Mesenchymal stem cell (in vitro differentiated cells and primary cell): ENCODE measurements around the gene PRF1.
"Not testable (repeated sequence)": the region's sequence is repeated elsewhere in the genome, so short reads cannot be mapped to it uniquely, and the experiment has no call there.

Experiments
- DNase-seq: peaks from one replicate; pipeline ENCODE4 v3.0.0-alpha.2; 2013
- H2AFZ ChIP-seq: one replicate; pipeline ENCODE4 v1.6.1; 2013; ENCODE audit warnings: low read depth, mild to moderate bottlenecking, control low read depth, inconsistent platforms, low read length, moderate library complexity
- H2AK5ac ChIP-seq: 2 replicates; pipeline ENCODE4 v1.6.1; 2013; ENCODE audit warnings: low read length, moderate library complexity, mild to moderate bottlenecking, inconsistent platforms; ENCODE audit not compliant: severe bottlenecking
- H2BK120ac ChIP-seq: one replicate; pipeline ENCODE4 v1.6.1; 2013; ENCODE audit warnings: low read depth, mild to moderate bottlenecking, inconsistent platforms, low read length, moderate library complexity
- H2BK12ac ChIP-seq, 2 experiments: one replicate each; pipeline ENCODE4 v1.6.1; 2013; ENCODE audit warnings: inconsistent platforms in 2 of 2, low read length in 2 of 2, mild to moderate bottlenecking in 2 of 2, moderate library complexity in 2 of 2, control low read depth in 1 of 2
- H2BK15ac ChIP-seq: one replicate; pipeline ENCODE4 v1.6.1; 2013; ENCODE audit warnings: mild to moderate bottlenecking, low read depth, inconsistent platforms; ENCODE audit not compliant: poor library complexity, severe bottlenecking
- H2BK5ac ChIP-seq: 2 replicates; pipeline ENCODE4 v1.6.1; 2013; ENCODE audit warnings: low read depth, mild to moderate bottlenecking, low read length, control low read depth, inconsistent platforms; ENCODE audit not compliant: poor library complexity, severe bottlenecking
- H3K14ac ChIP-seq, 2 experiments: one replicate each; pipeline ENCODE4 v1.6.1; 2013; ENCODE audit warnings: inconsistent platforms in 2 of 2, low read length in 2 of 2, control low read depth in 1 of 2, mild to moderate bottlenecking in 1 of 2, moderate library complexity in 1 of 2
- H3K18ac ChIP-seq, 2 experiments: one replicate each; pipeline ENCODE4 v1.6.1; 2013; ENCODE audit warnings: inconsistent platforms in 2 of 2, low read length in 2 of 2, control low read depth in 1 of 2, low read depth in 1 of 2, mild to moderate bottlenecking in 1 of 2
- H3K23ac ChIP-seq, 2 experiments: one replicate each; pipeline ENCODE4 v1.6.1; 2013; ENCODE audit warnings: inconsistent platforms in 2 of 2, low read length in 2 of 2, mild to moderate bottlenecking in 2 of 2, moderate library complexity in 2 of 2, control low read depth in 1 of 2
- H3K27ac ChIP-seq: 2 replicates; pipeline ENCODE4 v1.5.1; 2013; ENCODE audit warnings: mild to moderate bottlenecking, moderate library complexity, low read length, control low read depth, inconsistent platforms; ENCODE audit not compliant: poor library complexity, severe bottlenecking
- H3K27me3 ChIP-seq, 2 experiments: 2 replicates each; pipeline versions ENCODE4 v1.6.1 to v1.7.0; 2013; ENCODE audit warnings: low read length in 2 of 2, mild to moderate bottlenecking in 2 of 2, moderate library complexity in 2 of 2, control low read depth in 1 of 2, inconsistent platforms in 1 of 2; ENCODE audit not compliant: control insufficient read depth in 1 of 2, insufficient read depth in 1 of 2
- H3K36me3 ChIP-seq, 2 experiments: 2 replicates each; pipeline versions ENCODE4 v1.6.1 to v1.7.0; 2013; ENCODE audit warnings: low read length in 2 of 2, control low read depth in 1 of 2, inconsistent platforms in 1 of 2, low read depth in 1 of 2, mild to moderate bottlenecking in 1 of 2; ENCODE audit not compliant: insufficient read depth in 2 of 2, control insufficient read depth in 1 of 2
- H3K4ac ChIP-seq, 2 experiments: one replicate each; pipeline ENCODE4 v1.6.1; 2013; ENCODE audit warnings: inconsistent platforms in 2 of 2, low read length in 2 of 2, mild to moderate bottlenecking in 2 of 2, moderate library complexity in 2 of 2, control low read depth in 1 of 2, low read depth in 1 of 2
- H3K4me1 ChIP-seq: 2 replicates; pipeline ENCODE4 v1.6.1; 2013; ENCODE audit warnings: low read depth, low read length, control low read depth; ENCODE audit not compliant: control insufficient read depth, insufficient read depth
- H3K4me2 ChIP-seq: 2 replicates; pipeline ENCODE4 v1.6.1; 2013; ENCODE audit warnings: low read length, mild to moderate bottlenecking, inconsistent platforms; ENCODE audit not compliant: poor library complexity, severe bottlenecking
- H3K4me3 ChIP-seq, 2 experiments: 2 replicates each; pipeline versions ENCODE4 v1.5.1 to v1.7.0; 2013; ENCODE audit warnings: low read length in 2 of 2, mild to moderate bottlenecking in 2 of 2, control low read depth in 1 of 2, low read depth in 1 of 2; ENCODE audit not compliant: insufficient read depth in 1 of 2
- H3K79me1 ChIP-seq: replicated peaks from 2 replicates; pipeline ENCODE4 v1.6.1; 2013; ENCODE audit warnings: mild to moderate bottlenecking, control low read depth, low read length, inconsistent platforms; ENCODE audit not compliant: poor library complexity, severe bottlenecking
- H3K9ac ChIP-seq: 2 replicates; pipeline ENCODE4 v1.7.0; 2013; ENCODE audit warnings: mild to moderate bottlenecking, low read length, moderate library complexity
- H3K9me3 ChIP-seq: 2 replicates; pipeline ENCODE4 v1.7.0; 2013; ENCODE audit warnings: mild to moderate bottlenecking, low read length; ENCODE audit not compliant: control insufficient read depth
- H4K8ac ChIP-seq: one replicate; pipeline ENCODE4 v1.6.1; 2013; ENCODE audit warnings: inconsistent platforms, mild to moderate bottlenecking, low read length, moderate library complexity
- H4K91ac ChIP-seq: one replicate; pipeline ENCODE4 v1.6.1; 2013; ENCODE audit warnings: mild to moderate bottlenecking, low read length, inconsistent platforms
- whole genome bisulfite sequencing: methylation state at CpG from one replicate; pipeline ENCODE4 v1.1.7; 2013; ENCODE audit warnings: mixed read lengths; 5-methylcytosine and 5-hydroxymethylcytosine counted together

Gene PRF1

GRCh38 chr10:70615211-70615610, 12.7 kb upstream of the PRF1 start:
- 89% methylated on average over 1 of the region's 2 CpGs for WGBS
- H2BK12ac ChIP-seq, result no peak overlapping the region

GRCh38 chr10:70614364-70614763, 11.8 kb upstream of the PRF1 start:
- H3K4me2 ChIP-seq, H3K4me1 ChIP-seq, H3K18ac ChIP-seq, H2AK5ac ChIP-seq, H4K8ac ChIP-seq, H2BK5ac ChIP-seq, H3K79me1 ChIP-seq, H2BK120ac ChIP-seq, H3K27me3 ChIP-seq, H3K36me3 ChIP-seq, H3K4ac ChIP-seq, H3K27ac ChIP-seq, H3K9me3 ChIP-seq, H3K23ac ChIP-seq, H3K14ac ChIP-seq, H2BK12ac ChIP-seq, H2AFZ ChIP-seq, H4K91ac ChIP-seq, H2BK15ac ChIP-seq, H3K9ac ChIP-seq, DNase-seq, H3K4me3 ChIP-seq: not testable (repeated sequence)
- WGBS, result 92% methylated on average over 3 of the region's 3 CpGs

More at GRCh38 chr10:70615211-70615610, 12.7 kb upstream of the PRF1 start:
- Histone ChIP-seq H2AK5ac (no peak overlapping the region), H3K27ac (no peak overlapping the region), H3K36me3 (no peaks in the 10 kb centered on the region), H3K79me1 (no peaks in the 10 kb centered on the region), H3K14ac (no peak overlapping the region), H2BK120ac (no peak overlapping the region), H3K4ac (no peak overlapping the region), H3K4me2 (no peak overlapping the region), H3K4me3 (no peak overlapping the region), H2BK15ac (no peak overlapping the region), H4K8ac (no peak overlapping the region), H4K91ac (no peak overlapping the region), H3K23ac (no peak overlapping the region), H3K18ac (no peak overlapping the region), H3K9ac (no peak overlapping the region), H2BK5ac (no peak overlapping the region), H2AFZ (no peak overlapping the region), H3K27me3 (peaks cover 0 to 4% of the 10 kb centered on the region in 2 experiments), H3K9me3 (peaks cover 5% of the 10 kb centered on the region), H3K4me1 (peaks cover 1% of the 10 kb centered on the region)
- no peak for DNase-seq

DNA sequence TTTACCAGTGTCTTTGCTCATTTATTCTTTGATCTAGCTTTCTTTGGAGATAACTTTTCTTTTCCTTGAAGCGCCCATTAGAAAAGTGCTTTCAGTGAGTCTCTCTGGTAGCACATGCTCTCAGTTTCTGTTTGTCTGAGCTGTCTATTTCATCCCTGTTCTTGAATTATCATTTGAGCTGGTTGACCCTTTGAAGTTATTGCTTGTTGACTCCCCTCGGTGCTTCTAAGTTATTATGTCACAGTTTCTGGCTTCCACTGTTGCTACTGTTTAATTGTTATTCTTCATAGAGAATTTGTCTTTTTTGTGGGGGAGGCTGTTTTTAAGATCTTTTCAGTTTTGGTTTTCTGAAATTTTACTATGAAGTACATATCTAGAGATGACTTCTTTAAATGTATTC, 11.4 kb upstream of the PRF1 start:
- Histone ChIP-seq H3K9ac (no peak overlapping the region), H3K4me3 (no peak overlapping the region)
- 98% methylated on average over 2 of the region's 2 CpGs for WGBS

GRCh38 chr10:70607936-70608335, 5.4 kb upstream of the PRF1 start:
- peak overlapping the region; percentile 34 for H4K91ac ChIP-seq
- H2AK5ac ChIP-seq, result no peak overlapping the region
- no peak overlapping the region for H3K4ac ChIP-seq
- no peak overlapping the region for H4K8ac ChIP-seq
- no peak overlapping the region for H2BK12ac ChIP-seq
- no peak overlapping the region for H2AFZ ChIP-seq
- no peak overlapping the region for H3K14ac ChIP-seq
- H3K79me1 ChIP-seq, result no peaks in the 10 kb centered on the region
- no peak overlapping the region for H3K18ac ChIP-seq
- H2BK5ac ChIP-seq, result no peak overlapping the region
- H2BK15ac ChIP-seq, result no peak overlapping the region
- no peaks in the 10 kb centered on the region for H3K36me3 ChIP-seq
- H3K4me3 ChIP-seq, result no peak overlapping the region
- no peak overlapping the region for H2BK120ac ChIP-seq
- no peak for DNase-seq
- WGBS, result 78% methylated on average over 4 of the region's 4 CpGs
- H3K27me3 ChIP-seq, result peaks cover 0 to 12% of the 10 kb centered on the region in 2 experiments
- peaks cover 2% of the 10 kb centered on the region for H3K4me1 ChIP-seq
- no peak overlapping the region for H3K9ac ChIP-seq
- H3K9me3 ChIP-seq, result no peaks in the 10 kb centered on the region
- H3K4me2 ChIP-seq, result no peak overlapping the region
- H3K27ac ChIP-seq, result no peak overlapping the region
- H3K23ac ChIP-seq, result no peak overlapping the region

More for the DNA sequence above, 11.4 kb upstream of the PRF1 start:
- H2BK5ac ChIP-seq, result no peak overlapping the region
- DNase-seq, result no peak
- H3K79me1 ChIP-seq, result no peaks in the 10 kb centered on the region
- H3K4me1 ChIP-seq, result peaks cover 1% of the 10 kb centered on the region
- H3K14ac ChIP-seq, result no peak overlapping the region
- no peak overlapping the region for H3K4ac ChIP-seq
- H3K4me2 ChIP-seq, result no peak overlapping the region
- H2BK12ac ChIP-seq, result no peak overlapping the region
- H3K23ac ChIP-seq, result no peak overlapping the region
- no peak overlapping the region for H3K18ac ChIP-seq
- no peak overlapping the region for H4K8ac ChIP-seq
- H3K27ac ChIP-seq, result no peak overlapping the region
- H2AK5ac ChIP-seq, result no peak overlapping the region
- H2AFZ ChIP-seq, result no peak overlapping the region
- H2BK120ac ChIP-seq, result no peak overlapping the region
- H3K36me3 ChIP-seq, result no peaks in the 10 kb centered on the region
- H4K91ac ChIP-seq, result no peak overlapping the region
- H2BK15ac ChIP-seq, result no peak overlapping the region
- no peaks in the 10 kb centered on the region for H3K9me3 ChIP-seq
- peaks cover 0 to 4% of the 10 kb centered on the region in 2 experiments for H3K27me3 ChIP-seq
